Purkinje cell (primary cell): ENCODE results near the gene DEFB125. TPM values are rescaled to one million over a fixed set of nuclear protein-coding genes. Genes with fewer than 3 reads are reported as not detected.

Experiments used
- polyA plus RNA-seq: library from polyadenylated mRNA; unstranded; fragments of >200 nt; fragmentation: Nextera tagmentation; gene quantifications from 2 replicates; pipeline ENCODE4 v1.2.1, GENCODE V29; 2014

The DEFB125 gene
- not detected in 2 replicates for polyA plus RNA-seq

DNA sequence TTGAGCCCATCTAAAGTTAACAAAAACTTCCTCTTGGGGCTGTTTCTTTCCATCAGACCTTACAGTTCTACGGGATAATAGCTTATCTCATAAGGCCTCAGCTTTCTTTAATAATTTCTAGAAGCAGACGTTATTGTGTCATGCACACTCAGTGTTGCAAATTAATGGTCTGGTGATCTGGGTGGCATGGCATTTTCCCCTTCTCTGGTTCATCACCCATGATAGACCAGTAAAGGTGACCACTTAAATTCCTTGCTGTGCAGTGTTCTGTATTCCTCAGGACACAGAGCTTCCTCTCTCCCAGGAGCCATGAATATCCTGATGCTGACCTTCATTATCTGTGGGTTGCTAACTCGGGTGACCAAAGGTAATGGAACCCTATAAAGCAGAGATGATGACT lies at the start of gene DEFB125:
Gene DEFB125, plus strand, starts transcription at position 272 of the 400 bp plus-strand sequence. Its CDS starts 38 bp downstream, at position 310.

DNA sequence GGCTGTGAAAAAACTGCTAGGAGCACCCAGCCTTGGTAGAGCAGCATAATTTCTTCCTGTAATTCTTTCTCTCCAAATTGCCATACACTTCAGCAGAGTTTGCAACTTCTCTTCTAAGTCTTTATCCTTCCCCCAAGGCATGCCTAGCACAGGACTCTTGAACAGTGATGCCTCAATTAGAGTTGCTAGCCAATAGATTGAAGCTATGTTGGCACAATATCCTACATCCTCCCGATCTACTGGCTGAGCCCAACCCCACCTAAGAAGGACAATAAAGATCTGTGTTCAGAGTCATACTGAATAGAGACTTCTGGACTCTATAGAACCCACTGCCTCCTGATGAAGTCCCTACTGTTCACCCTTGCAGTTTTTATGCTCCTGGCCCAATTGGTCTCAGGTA lies 54.8 kb downstream of the DEFB125 start, which contains the start of gene DEFB126:
Gene DEFB126, plus strand, starts transcription at position 301 of the 400 bp plus-strand sequence. Its CDS starts 39 bp downstream, at position 340.

Other genes with a start within 250 kb of the DEFB125 start
- gene DEFB126, start 54.9 kb downstream of the DEFB125 start, polyA plus RNA-seq: not detected in 2 replicates
- gene DEFB127, start 69.8 kb downstream of the DEFB125 start, polyA plus RNA-seq: not detected in 2 replicates
- not detected in 2 replicates for gene DEFB128, start 102.0 kb downstream of the DEFB125 start, polyA plus RNA-seq
- not detected in 2 replicates for gene DEFB129, start 139.6 kb downstream of the DEFB125 start, polyA plus RNA-seq
- gene DEFB132, start 170.1 kb downstream of the DEFB125 start, polyA plus RNA-seq: not detected in 2 replicates
- gene C20orf96, start 203.1 kb downstream of the DEFB125 start, polyA plus RNA-seq: 8.5 and 9.2 TPM in 2 replicates
- 0.94 and 1.8 TPM in 2 replicates for gene ZCCHC3, start 209.9 kb downstream of the DEFB125 start, polyA plus RNA-seq
- gene SOX12, start 237.9 kb downstream of the DEFB125 start, polyA plus RNA-seq: 0.24 and 0.98 TPM in 2 replicates